Pancreas (tissue), 10 donors: ENCODE measurements around the gene SDC4. TPM values are rescaled to one million over a fixed set of nuclear protein-coding genes. Genes with fewer than 3 reads are reported as not detected.

Source experiments
- ATAC-seq, 4 donors: fragments of 200-7000 bp; cut with Tn5 transposase; one replicate each; pipeline versions ENCODE4 v1.8.0 to v1.9.1; 2020; ENCODE audit warnings: mild to moderate bottlenecking in 4 of 4, moderate library complexity in 4 of 4
- DNase-seq, 6 donors: peaks; one replicate each; pipeline ENCODE4 v3.0.0-alpha.2; 2020
- FAIRE-seq: peaks from 2 replicates; lab custom pipeline; 2012; peaks lifted over from hg19 to GRCh38; lab: Jason Lieb, UNC
- H3K27ac ChIP-seq, 4 donors: fragments of 200-600 bp; sonication (generic); 1 replicate in 3 of 4; 2 replicates in 1 of 4; pipeline versions ENCODE4 v1.5.0 to v1.8.0; 2020
- H3K27me3 ChIP-seq, 4 donors: fragments of 200-600 bp; one replicate each; pipeline ENCODE4 v1.8.0; 2021
- H3K36me3 ChIP-seq, 3 donors: fragments of 200-600 bp; sonication (generic) in 1 of 3; one replicate each; pipeline versions ENCODE4 v1.5.0 to v1.8.0; 2020 to 2021
- H3K4me1 ChIP-seq, 3 donors: fragments of 200-600 bp; one replicate each; pipeline ENCODE4 v1.8.0; 2021
- H3K4me3 ChIP-seq, 4 donors: fragments of 200-600 bp; sonication (generic) in 2 of 4; one replicate each; pipeline versions ENCODE4 v1.5.0 to v1.8.0; 2020 to 2021
- H3K9me3 ChIP-seq, 4 donors: fragments of 200-600 bp; one replicate each; pipeline ENCODE4 v1.8.0; 2021
- CTCF ChIP-seq, 4 donors: fragments of 200-600 bp; sonication (generic) in 3 of 4; IDR thresholded peaks; one replicate each; pipeline versions ENCODE4 v1.5.0 to v1.8.0; 2021; ENCODE audit warnings: antibody characterized with exemption in 4 of 4
- WGBS, 2 donors: extraction: QIAGEN DNeasy Blood & Tissue Kit; methylation state at CpG; one replicate each; pipeline ENCODE4 v1.1.7; 2013; 5-methylcytosine and 5-hydroxymethylcytosine counted together
- intact Hi-C, 3 donors: fragments of 100-400 bp; cut with DNase I; formaldehyde crosslinking; loops; one replicate each; pipeline versions ENCODE4 v1.11.1 to v1.14.2; 2022
- polyA plus RNA-seq, 2 donors: library from polyadenylated mRNA; stranded (reverse); fragments of 200-250 nt; gene quantifications; one replicate each; pipeline ENCODE4 v1.2.3, GENCODE V29; 2013
- total RNA-seq, 6 donors: library from RNA; stranded (reverse); fragmentation: NEBNext Ultra II Directional in 4 of 6; extraction: Animal tissue kit (Norgen Biotek cat#: 25700) in 4 of 6; gene quantifications; one replicate each; pipeline versions ENCODE4 v1.2.1 to v1.2.4, GENCODE V29; 2021 to 2023
- donor health status: healthy with polysubstance abuse.
- donor health status: DM: no; HTN: no; CAD: no; lungs with moderate emphysema.
- donor health status: DM: no; HTN: no; CAD: no.
- donor health status: control.
- donor health status: control.
- donor health status: Bipolar disorder and iron deficiency.
- donor health status: DM: yes; HTN: yes; CAD: no.
- donor health status: DM: no; HTN: no; CAD: no.
- donor health status: DM: no; HTN: no; CAD: no.
- donor health status: DM: yes; HTN: yes; CAD: no.

SDC4 gene
- total and polyA plus RNA-seq, 8 donors, result 48.2 to 208 (median 55.0) TPM

GRCh38 chr20:45315672-45316071, 32.6 kb downstream of the SDC4 start:
- no peaks in the 10 kb centered on the region for H3K27me3 ChIP-seq
- no peak for TF ChIP-seq CTCF (IDR thresholded peaks at IDR 0.05)
- H3K4me3 ChIP-seq, result no peak overlapping the region
- WGBS, 2 donors, result 91 to 97% methylated on average over 4 of the region's 4 CpGs
- DNase-seq, result no peak
- no peaks in the 10 kb centered on the region for H3K9me3 ChIP-seq
- no peak for FAIRE-seq
- no peak overlapping the region for H3K27ac ChIP-seq
- intact Hi-C loops, result loop anchor here (5.0 to 10.0 kb wide), 5 partner anchors 117 to 457 kb away; no protein-coding TSS in a partner anchor
- no peaks in the 10 kb centered on the region for H3K4me1 ChIP-seq
- H3K36me3 ChIP-seq, result peaks cover 0 to 22% (median 6%) of the 10 kb centered on the region in 3 donors
- no peak for ATAC-seq

- no peak for TF ChIP-seq CTCF (IDR thresholded peaks at IDR 0.05)
- Histone ChIP-seq H3K4me3 (no peak overlapping the region), H3K9me3 (no peaks in the 10 kb centered on the region), H3K4me1 (no peaks in the 10 kb centered on the region), H3K27ac (no peak overlapping the region), H3K36me3 (peaks cover 0 to 22% (median 6%) of the 10 kb centered on the region in 3 donors), H3K27me3 (no peaks in the 10 kb centered on the region)
- ATAC-seq, result no peak
- intact Hi-C loops, result loop anchor here in 2 of 3 donors (10.0 kb wide), 2 partner anchors 121 to 451 kb away; no protein-coding TSS in a partner anchor
- 51 to 57% methylated on average over 11 of the region's 11 CpGs for WGBS, 2 donors
- FAIRE-seq, result no peak
- DNase-seq, result no peak
Observed at GRCh38 chr20:45313943-45314342, 34.3 kb downstream of the SDC4 start.

GRCh38 chr20:45313065-45313695, 35.0 kb downstream of the SDC4 start:
- Histone ChIP-seq H3K9me3 (no peaks in the 10 kb centered on the region), H3K4me1 (no peaks in the 10 kb centered on the region), H3K4me3 (no peak overlapping the region), H3K27ac (no peak overlapping the region), H3K27me3 (no peaks in the 10 kb centered on the region), H3K36me3 (peaks cover 0 to 22% (median 6%) of the 10 kb centered on the region in 3 donors)
- 58 to 72% methylated on average over 8 of the region's 8 CpGs for WGBS, 2 donors
- no peak for TF ChIP-seq CTCF (IDR thresholded peaks at IDR 0.05)
- DNase-seq (peak in 1 of 6 donors; percentile 28), ATAC-seq (no peak), FAIRE-seq (no peak)
- intact Hi-C loops, result loop anchor here in 2 of 3 donors (10.0 kb wide), 2 partner anchors 122 to 452 kb away; no protein-coding TSS in a partner anchor

GRCh38 chr20:45312241-45312640, 36.0 kb downstream of the SDC4 start:
- Histone ChIP-seq H3K4me1 (no peaks in the 10 kb centered on the region), H3K27ac (no peak overlapping the region), H3K9me3 (no peaks in the 10 kb centered on the region), H3K36me3 (peaks cover 0 to 22% (median 6%) of the 10 kb centered on the region in 3 donors), H3K4me3 (peak overlapping the region in 3 of 4 donors; percentile 48 to 64 (median 60)), H3K27me3 (no peaks in the 10 kb centered on the region)
- 19 to 22% methylated on average over 21 of the region's 21 CpGs for WGBS, 2 donors
- intact Hi-C loops, result loop anchor here in 2 of 3 donors (10.0 kb wide), 2 partner anchors 123 to 453 kb away; no protein-coding TSS in a partner anchor
- ATAC-seq (peak in 1 of 4 donors; percentile 4), DNase-seq (peak in 2 of 6 donors; percentile 50), FAIRE-seq (no peak)
- TF ChIP-seq CTCF (IDR thresholded peaks at IDR 0.05), result no peak
